ENCODE results near the gene BDH1.

The BDH1 gene

GRCh38 chr3:197516517-197516889 is 39.3 kb downstream of the BDH1 start:
- DNase-seq (ENCODE audit: low read depth, low spot score): no peak
- no peak for TF ChIP-seq CTCF (IDR thresholded peaks at IDR 0.05; ENCODE audit: insufficient read depth, low read length, missing control alignments)
- CTCF ChIA-PET: interaction anchor here (1.1 to 1.2 kb wide), 2 partner anchors 16 to 293 kb away, joined by 5 to 6 read pairs; no protein-coding TSS in a partner anchor
- POLR2A ChIA-PET: no interaction called here
- H3K4me3 ChIP-seq (ENCODE audit: low read depth, low read length): no peak overlapping the region

GRCh38 chr3:197514786-197515355 is 40.9 kb downstream of the BDH1 start:
- no peak for DNase-seq (ENCODE audit: low read depth, low spot score)
- ChIA-PET CTCF (interaction anchor here (1.4 to 6.8 kb wide), 6 partner anchors 10 to 292 kb away, joined by 6 to 79 read pairs (median 12); no protein-coding TSS in a partner anchor), POLR2A (interaction anchor here (0.6 kb wide), 1 partner anchor 411 kb away, joined by 4 read pairs; no protein-coding TSS in a partner anchor)
- no peak overlapping the region for H3K4me3 ChIP-seq (ENCODE audit: low read depth, low read length)
- no peak for TF ChIP-seq CTCF (IDR thresholded peaks at IDR 0.05; ENCODE audit: insufficient read depth, low read length, missing control alignments)

- ChIA-PET POLR2A (no interaction called here), CTCF (interaction anchor here (1.4 to 6.8 kb wide), 6 partner anchors 9 to 291 kb away, joined by 6 to 79 read pairs (median 12); no protein-coding TSS in a partner anchor)
- no peak for TF ChIP-seq CTCF (IDR thresholded peaks at IDR 0.05; ENCODE audit: insufficient read depth, low read length, missing control alignments)
- no peak overlapping the region for H3K4me3 ChIP-seq (ENCODE audit: low read depth, low read length)
- DNase-seq (ENCODE audit: low read depth, low spot score): no peak
These were observed 41.6 kb downstream of the BDH1 start for GRCh38 chr3:197513953-197514785.

GRCh38 chr3:197512691-197513571 is 42.8 kb downstream of the BDH1 start:
- POLR2A ChIA-PET: no interaction called here
- TF ChIP-seq CTCF (IDR thresholded peaks at IDR 0.05; ENCODE audit: insufficient read depth, low read length, missing control alignments): no peak
- no peak overlapping the region for H3K4me3 ChIP-seq (ENCODE audit: low read depth, low read length)
- no peak for DNase-seq (ENCODE audit: low read depth, low spot score)
- CTCF ChIA-PET: interaction anchor here (0.8 to 6.8 kb wide), 5 partner anchors 8 to 290 kb away, joined by 3 to 79 read pairs (median 13); no protein-coding TSS in a partner anchor

GRCh38 chr3:197511853-197512635 is 43.7 kb downstream of the BDH1 start:
- CTCF ChIA-PET: interaction anchor here (0.8 to 6.8 kb wide), 8 partner anchors 9 to 295 kb away, joined by 3 to 79 read pairs (median 20); no protein-coding TSS in a partner anchor
- no peak overlapping the region for H3K4me3 ChIP-seq (ENCODE audit: low read depth, low read length)
- no peak for TF ChIP-seq CTCF (IDR thresholded peaks at IDR 0.05; ENCODE audit: insufficient read depth, low read length, missing control alignments)
- no peak for DNase-seq (ENCODE audit: low read depth, low spot score)
- POLR2A ChIA-PET: interaction anchor here (1.2 kb wide), 1 partner anchor 22 kb away, joined by 4 read pairs; no protein-coding TSS in a partner anchor
